IMR-90 (cell line): ENCODE results near the gene SDCCAG8. TPM values are rescaled to one million over a fixed set of nuclear protein-coding genes. Genes with fewer than 3 reads are reported as not detected.

Source experiments
- ATAC-seq: fragments of 200-7000 bp; cut with Tn5 transposase; 2 replicates; pipeline ENCODE4 v1.9.1; 2020; ENCODE audit warnings: low read depth, mild to moderate bottlenecking, moderate library complexity
- BruUV-seq: library from RNA; stranded (reverse); fragments of 400-500 nt; replicated peaks from 2 replicates; lab custom pipeline; 2021; lab: Mats Ljungman, UMichigan
- CTCF ChIA-PET: fragments of 300-600 bp; formaldehyde crosslinking; extraction: SDS; loops from one replicate; lab custom pipeline; 2021; ENCODE audit warnings: antibody characterized with exemption; lab: Yijun Ruan, JAX
- POLR2A ChIA-PET: fragments of 300-600 bp; sonication (Branson Sonifier 250); formaldehyde crosslinking; loops from one replicate; lab custom pipeline; 2022; ENCODE audit warnings: antibody characterized with exemption; ENCODE audit not compliant: unreplicated experiment; lab: Charles Lee
- DNase-seq: peaks from one replicate; pipeline ENCODE4 v3.0.0; 2013
- H2AFZ ChIP-seq: replicated peaks from 2 replicates; pipeline ENCODE3; 2013; ENCODE audit warnings: low read length, mild to moderate bottlenecking; ENCODE audit not compliant: poor library complexity
- H2AK5ac ChIP-seq: 2 replicates; pipeline ENCODE4 v1.6.1; 2013; ENCODE audit warnings: low read depth, low read length, inconsistent platforms
- H2AK9ac ChIP-seq: replicated peaks from 2 replicates; pipeline ENCODE3; 2013; ENCODE audit warnings: mild to moderate bottlenecking, low read depth, low read length, moderate library complexity; ENCODE audit not compliant: poor library complexity
- H2BK120ac ChIP-seq: 2 replicates; pipeline ENCODE4 v1.6.1; 2013; ENCODE audit warnings: low read depth, low read length, inconsistent platforms
- H2BK15ac ChIP-seq: 3 replicates; pipeline ENCODE4 v1.6.1; 2013; ENCODE audit warnings: low read depth, low read length, inconsistent platforms
- H2BK20ac ChIP-seq: 2 replicates; pipeline ENCODE4 v1.6.1; 2013; ENCODE audit warnings: low read depth, mild to moderate bottlenecking, inconsistent platforms, low read length, moderate library complexity
- H2BK5ac ChIP-seq: 2 replicates; pipeline ENCODE4 v1.6.1; 2013; ENCODE audit warnings: mild to moderate bottlenecking, low read depth, low read length, inconsistent platforms; ENCODE audit not compliant: poor library complexity, severe bottlenecking
- H3K14ac ChIP-seq: replicated peaks from 2 replicates; pipeline ENCODE4 v1.6.1; 2013; ENCODE audit warnings: low read depth, low read length, inconsistent platforms
- H3K18ac ChIP-seq: 2 replicates; pipeline ENCODE4 v1.6.1; 2013; ENCODE audit warnings: low read depth, low read length, control low read depth
- H3K23ac ChIP-seq: 2 replicates; pipeline ENCODE4 v1.6.1; 2013; ENCODE audit warnings: low read depth, low read length, inconsistent platforms
- H3K27ac ChIP-seq: 2 replicates; pipeline ENCODE4 v1.5.1; 2013; ENCODE audit warnings: mild to moderate bottlenecking, control low read depth, low read length; ENCODE audit not compliant: insufficient read depth
- H3K27me3 ChIP-seq: 2 replicates; pipeline ENCODE4 v1.6.1; 2013; ENCODE audit warnings: low read length; ENCODE audit not compliant: control insufficient read depth, insufficient read depth
- H3K36me3 ChIP-seq: 2 replicates; pipeline ENCODE4 v1.6.1; 2013; ENCODE audit warnings: low read length, mixed read lengths; ENCODE audit not compliant: control insufficient read depth, insufficient read depth
- H3K4ac ChIP-seq: 2 replicates; pipeline ENCODE4 v1.6.1; 2013; ENCODE audit warnings: low read depth, low read length, inconsistent platforms
- H3K4me1 ChIP-seq: 2 replicates; pipeline ENCODE4 v1.6.1; 2013; ENCODE audit warnings: low read length, mixed read lengths; ENCODE audit not compliant: control insufficient read depth, insufficient read depth
- H3K4me2 ChIP-seq: 2 replicates; pipeline ENCODE4 v1.6.1; 2013; ENCODE audit warnings: low read depth, mild to moderate bottlenecking, control low read depth, low read length, moderate library complexity
- H3K4me3 ChIP-seq: 2 replicates; pipeline ENCODE4 v1.5.1; 2013; ENCODE audit warnings: low read depth, mild to moderate bottlenecking, control low read depth, low read length, moderate library complexity; ENCODE audit not compliant: insufficient read depth
- H3K56ac ChIP-seq: 2 replicates; pipeline ENCODE4 v1.6.1; 2013; ENCODE audit warnings: low read length, inconsistent platforms; ENCODE audit not compliant: insufficient read depth; ENCODE audit errors: extremely low read depth
- H3K79me1 ChIP-seq, 2 experiments: 2 replicates each; pipeline ENCODE4 v1.6.1; 2013; ENCODE audit warnings: low read length in 2 of 2, inconsistent platforms in 1 of 2, low read depth in 1 of 2
- H3K9ac ChIP-seq: 2 replicates; pipeline ENCODE4 v1.6.1; 2013; ENCODE audit warnings: low read depth, low read length, control low read depth
- H3K9me1 ChIP-seq: 2 replicates; pipeline ENCODE4 v1.6.1; 2013; ENCODE audit warnings: low read length, inconsistent platforms; ENCODE audit not compliant: insufficient read depth
- H3K9me3 ChIP-seq: 2 replicates; pipeline ENCODE4 v1.6.1; 2013; ENCODE audit warnings: low read length; ENCODE audit not compliant: control insufficient read depth, insufficient read depth
- H4K20me1 ChIP-seq: 2 replicates; pipeline ENCODE4 v1.6.1; 2013; ENCODE audit warnings: low read length, inconsistent platforms; ENCODE audit not compliant: insufficient read depth
- H4K5ac ChIP-seq: 2 replicates; pipeline ENCODE4 v1.6.1; 2013; ENCODE audit warnings: mild to moderate bottlenecking, low read depth, low read length, control low read depth
- H4K8ac ChIP-seq, 2 experiments: 2 replicates each; pipeline ENCODE4 v1.6.1; 2013; ENCODE audit warnings: low read depth in 2 of 2, low read length in 2 of 2, control low read depth in 1 of 2, inconsistent platforms in 1 of 2
- H4K91ac ChIP-seq: 2 replicates; pipeline ENCODE4 v1.6.1; 2013; ENCODE audit warnings: low read depth, low read length, inconsistent platforms; ENCODE audit not compliant: insufficient read depth
- MAZ ChIP-seq: IDR thresholded peaks from 2 replicates; pipeline ENCODE4 v1.6.1; 2012; ENCODE audit warnings: low read depth, mild to moderate bottlenecking, low read length, improper control_type of control experiment, moderate library complexity, borderline replicate concordance
- WGBS, 2 experiments: methylation state at CpG; one replicate each; pipeline versions ENCODE4 v1.1.5 to v1.1.7; 2013; ENCODE audit warnings: missing lambda C conversion rate in 2 of 2; ENCODE audit not compliant: insufficient read length in 1 of 2; ENCODE audit errors: extremely low coverage in 2 of 2; 5-methylcytosine and 5-hydroxymethylcytosine counted together
- dilution Hi-C: fragments of 300-500 bp; cut with HindIII; formaldehyde crosslinking; loops from one replicate; pipeline ENCODE4 v1.14.3; 2018; ENCODE audit warnings: low sequenced_read_pairs; ENCODE audit not compliant: unreplicated experiment
- in situ Hi-C: fragments of 300-500 bp; cut with MboI; formaldehyde crosslinking; loops from 3 replicates; pipeline ENCODE4 v1.14.3; 2019; ENCODE audit warnings: low sequenced_read_pairs, inconsistent platforms, mixed read lengths
- intact Hi-C: fragments of 100-400 bp; cut with micrococcal nuclease; formaldehyde crosslinking; loops from 2 replicates; pipeline ENCODE4 v1.10.0; 2022
- polyA plus RNA-seq, 3 experiments: library from polyadenylated mRNA; depleted of rRNA; stranded (reverse); fragments of >200 nt; gene quantifications; 2 replicates each; pipeline ENCODE4 v1.2.3, GENCODE V29; 2012; ENCODE audit warnings: low replicate concordance in 1 of 3
- total RNA-seq: library from RNA; depleted of rRNA; stranded (reverse); fragments of >200 nt; gene quantifications from 2 replicates; pipeline ENCODE4 v1.2.3, GENCODE V29; 2012

SDCCAG8 gene
- total and polyA plus RNA-seq, 2 of the 4 experiments (the other 2 are of a cell fraction), result 25.2 to 46.8 TPM

DNA sequence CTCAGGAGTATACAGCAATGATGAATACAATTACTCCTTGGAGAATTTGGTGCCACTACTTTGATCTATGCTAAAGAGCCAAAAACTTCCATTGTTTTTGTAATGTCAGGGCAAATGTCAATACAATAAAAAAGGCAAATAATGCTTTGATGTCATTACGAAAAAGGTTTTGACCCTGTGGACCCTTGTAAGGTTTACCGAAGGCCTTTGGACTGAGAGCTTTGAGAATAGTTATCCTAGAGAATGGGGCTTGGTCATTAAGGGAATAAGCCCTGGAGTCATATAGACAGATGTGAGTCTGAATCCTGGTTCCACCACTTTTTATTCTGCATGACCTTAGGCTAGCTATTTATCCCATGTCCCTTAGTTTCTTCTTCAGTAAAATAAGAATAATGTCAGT is 28.2 kb upstream of the SDCCAG8 start:
- no peak overlapping the region for H2AFZ ChIP-seq
- H3K9me3 ChIP-seq, result peaks cover 17% of the 10 kb centered on the region
- H2BK120ac ChIP-seq, result no peak overlapping the region
- no peak overlapping the region for H3K4me3 ChIP-seq
- ATAC-seq, result no peak
- WGBS, 2 experiments, result 60% methylated on average over 1 of the region's 2 CpGs; no CpG with 5 or more reads in 1 of the 2 experiments
- no peak overlapping the region for H4K91ac ChIP-seq
- no peak overlapping the region for H4K5ac ChIP-seq
- no peak overlapping the region for H3K9ac ChIP-seq
- in situ Hi-C loops (no loop called here), dilution Hi-C loops (no loop called here), intact Hi-C loops (no loop called here)
- H3K27me3 ChIP-seq, result no peaks in the 10 kb centered on the region
- H4K8ac ChIP-seq, result no peak overlapping the region
- H3K56ac ChIP-seq, result no peak overlapping the region
- no peak overlapping the region for H3K18ac ChIP-seq
- no peak overlapping the region for H3K27ac ChIP-seq
- no peak for DNase-seq
- BruUV-seq, result no TSS peak
- H2AK5ac ChIP-seq, result no peak overlapping the region
- no peak overlapping the region for H2BK5ac ChIP-seq
- peaks cover 2% of the 10 kb centered on the region; the same call in 1 of the 2 replicates for H3K4me1 ChIP-seq
- no peak overlapping the region for H3K14ac ChIP-seq
- peaks cover 7 to 38% of the 10 kb centered on the region in 2 experiments for H3K79me1 ChIP-seq
- H3K4me2 ChIP-seq, result no peak overlapping the region
- H2BK15ac ChIP-seq, result no peak overlapping the region
- ChIA-PET POLR2A (no interaction called here), CTCF (no interaction called here)
- no peak for TF ChIP-seq MAZ
- no peak overlapping the region for H2AK9ac ChIP-seq
- no peak overlapping the region for H3K4ac ChIP-seq
- H3K36me3 ChIP-seq, result peaks cover 16% of the 10 kb centered on the region
- H3K23ac ChIP-seq, result no peak overlapping the region
- H3K9me1 ChIP-seq, result 0 out of 2 replicates have a peak, but pooled peaks cover 3% of the 10 kb centered on the region
- no peak overlapping the region for H2BK20ac ChIP-seq
- peaks cover 31% of the 10 kb centered on the region for H4K20me1 ChIP-seq
